HG02885 (cell line): ENCODE data around the gene GRIK4.

Source experiments
- ATAC-seq: cut with Tn5 transposase; IDR thresholded peaks from one replicate; pipeline ENCODE4 v1.9.1; 2021; ENCODE audit warnings: mild to moderate bottlenecking; ENCODE audit not compliant: unreplicated experiment, poor library complexity

The GRIK4 gene

GRCh38 chr11:120524536-120525085, 13.1 kb downstream of the GRIK4 start:
- ATAC-seq, result no peak

GRCh38 chr11:120525261-120526171, 14.0 kb downstream of the GRIK4 start:
- no peak for ATAC-seq

- no peak for ATAC-seq
Observed at GRCh38 chr11:120526241-120526640, 14.7 kb downstream of the GRIK4 start.

GRCh38 chr11:120527111-120527761, 15.7 kb downstream of the GRIK4 start:
- no peak for ATAC-seq

- no peak for ATAC-seq
Observed at GRCh38 chr11:120528749-120529148, 17.2 kb downstream of the GRIK4 start.

DNA sequence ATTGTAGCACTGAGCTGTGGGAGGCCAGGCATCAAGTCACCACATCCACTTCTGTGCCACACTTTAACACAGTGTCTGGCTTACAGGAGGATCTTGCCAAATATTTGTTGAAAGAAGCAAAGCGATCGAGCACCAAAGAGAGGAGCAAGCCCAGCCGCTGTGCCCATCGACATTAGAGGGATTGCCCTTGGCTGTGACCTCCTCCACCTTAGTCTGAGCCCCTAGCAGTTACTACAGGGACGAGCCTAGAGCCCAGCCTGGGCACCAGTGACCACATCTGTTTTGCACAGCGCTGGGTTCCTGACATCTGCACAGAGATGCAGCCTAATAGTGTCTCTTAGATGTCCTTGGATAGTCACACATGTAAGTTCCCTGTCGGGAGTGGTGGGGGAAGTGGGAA, 17.7 kb downstream of the GRIK4 start:
- no peak for ATAC-seq

- ATAC-seq, result no peak
Observed at GRCh38 chr11:120529911-120530310, 18.4 kb downstream of the GRIK4 start.

GRCh38 chr11:120532082-120532831, 20.7 kb downstream of the GRIK4 start:
- no peak for ATAC-seq

- ATAC-seq, result no peak
Observed at GRCh38 chr11:120532832-120533196, 21.3 kb downstream of the GRIK4 start.

- no peak for ATAC-seq
Observed at GRCh38 chr11:120536091-120536796, 24.7 kb downstream of the GRIK4 start.

DNA sequence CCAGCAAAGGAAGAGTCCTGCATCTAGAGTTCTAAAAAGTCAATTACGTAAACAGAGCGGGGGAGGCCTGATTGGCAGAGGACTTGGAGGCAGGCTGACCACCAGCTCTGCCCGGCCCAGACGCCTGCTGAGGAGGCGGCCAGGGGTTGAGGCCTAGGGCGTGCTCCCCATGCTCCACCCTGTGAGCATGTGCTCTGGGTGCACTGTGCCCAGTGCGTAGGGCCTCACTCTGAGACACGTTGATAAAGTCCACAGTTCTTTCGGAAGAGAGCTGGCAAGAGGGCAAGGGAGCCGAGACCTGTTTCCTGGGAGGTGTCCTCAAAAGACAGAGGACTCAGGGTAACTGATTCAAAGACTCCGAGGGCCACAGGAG, 25.2 kb downstream of the GRIK4 start:
- ATAC-seq, result no peak

DNA sequence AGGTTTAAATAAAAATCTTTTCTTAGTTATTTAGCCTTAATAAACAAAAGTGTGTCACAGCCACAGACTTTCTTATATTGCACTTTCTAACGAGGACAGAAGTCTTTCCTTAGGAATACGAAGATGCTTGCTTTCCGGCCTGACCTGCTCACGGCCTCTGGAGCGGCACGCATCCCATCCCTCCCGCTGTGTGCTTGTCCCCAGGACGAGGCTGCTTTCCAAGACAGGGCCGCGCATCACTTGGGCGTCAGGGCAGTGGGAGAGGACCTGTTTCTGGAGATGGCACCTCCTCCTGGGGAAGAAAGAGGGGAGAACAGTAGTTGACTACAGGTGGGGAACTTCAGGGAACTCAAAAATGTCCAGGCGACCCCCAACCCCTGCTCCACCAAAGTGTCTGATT, 26.4 kb downstream of the GRIK4 start:
- ATAC-seq, result no peak

DNA sequence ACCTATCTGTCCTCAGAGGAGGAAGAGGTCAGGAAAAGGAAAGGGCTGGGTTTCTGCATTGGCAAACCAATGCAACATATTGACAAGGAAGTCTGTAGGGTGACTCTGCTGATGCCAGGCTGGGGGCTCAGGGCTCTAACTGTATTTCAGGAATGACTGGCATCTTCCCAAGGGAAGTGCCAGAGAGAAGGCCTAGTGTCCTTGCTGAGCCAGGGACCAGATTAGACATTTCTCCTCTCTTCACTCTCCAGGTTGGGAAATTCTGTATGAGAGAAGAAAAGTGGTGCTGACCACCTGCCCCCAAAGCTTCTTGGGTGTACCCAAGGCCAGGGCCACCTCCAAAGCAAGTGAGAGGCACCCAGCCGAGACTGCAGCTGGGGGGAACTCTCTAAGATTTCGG, 27.2 kb downstream of the GRIK4 start:
- no peak for ATAC-seq

- ATAC-seq, result no peak
Observed at GRCh38 chr11:120539667-120540369, 28.3 kb downstream of the GRIK4 start.

- ATAC-seq, result no peak
Observed at GRCh38 chr11:120540744-120541465, 29.4 kb downstream of the GRIK4 start.

- no peak for ATAC-seq
Observed at GRCh38 chr11:120543521-120544215, 32.1 kb downstream of the GRIK4 start.

GRCh38 chr11:120545813-120546212, 34.3 kb downstream of the GRIK4 start:
- no peak for ATAC-seq
